MM.1S (cell line): ENCODE results near the gene UBE2G2.

Experiments
- EZH2 ChIP-seq: fragments of 300-600 bp; sonication (generic); optimal IDR thresholded peaks from 2 replicates; pipeline ENCODE3; 2017; ENCODE audit warnings: low read depth, mild to moderate bottlenecking, antibody characterized with exemption, low read length, mixed read lengths
- EZH2phosphoT487 ChIP-seq: fragments of 300-600 bp; sonication (generic); IDR thresholded peaks from 2 replicates; pipeline ENCODE4 v1.6.1; 2018; ENCODE audit warnings: antibody characterized with exemption, low read length
- TF ChIP-seq, protein P1 (sequence below): fragments of 300-600 bp; sonication (generic); IDR thresholded peaks from 2 replicates; pipeline ENCODE4 v1.5.1; 2016; ENCODE audit warnings: antibody characterized with exemption, low read length, mixed read lengths

DNA sequence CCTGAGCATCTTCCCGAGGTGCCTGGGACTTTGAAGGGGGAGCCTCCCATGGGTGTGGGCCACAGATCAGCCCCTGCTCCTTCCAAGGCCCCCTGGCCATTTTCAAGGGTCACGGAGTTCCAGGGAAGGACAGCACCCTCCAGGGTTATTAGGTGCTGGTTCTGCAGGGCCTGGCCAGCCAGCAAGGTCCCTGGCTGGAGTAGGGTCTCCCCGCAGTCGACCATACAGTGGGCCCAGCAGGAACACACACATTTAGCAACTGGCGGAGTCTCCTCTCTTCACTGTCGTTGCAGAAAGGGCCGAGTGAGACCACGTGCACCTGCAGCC, 34.0 kb upstream of the UBE2G2 start:
- TF ChIP-seq, protein P1, sequence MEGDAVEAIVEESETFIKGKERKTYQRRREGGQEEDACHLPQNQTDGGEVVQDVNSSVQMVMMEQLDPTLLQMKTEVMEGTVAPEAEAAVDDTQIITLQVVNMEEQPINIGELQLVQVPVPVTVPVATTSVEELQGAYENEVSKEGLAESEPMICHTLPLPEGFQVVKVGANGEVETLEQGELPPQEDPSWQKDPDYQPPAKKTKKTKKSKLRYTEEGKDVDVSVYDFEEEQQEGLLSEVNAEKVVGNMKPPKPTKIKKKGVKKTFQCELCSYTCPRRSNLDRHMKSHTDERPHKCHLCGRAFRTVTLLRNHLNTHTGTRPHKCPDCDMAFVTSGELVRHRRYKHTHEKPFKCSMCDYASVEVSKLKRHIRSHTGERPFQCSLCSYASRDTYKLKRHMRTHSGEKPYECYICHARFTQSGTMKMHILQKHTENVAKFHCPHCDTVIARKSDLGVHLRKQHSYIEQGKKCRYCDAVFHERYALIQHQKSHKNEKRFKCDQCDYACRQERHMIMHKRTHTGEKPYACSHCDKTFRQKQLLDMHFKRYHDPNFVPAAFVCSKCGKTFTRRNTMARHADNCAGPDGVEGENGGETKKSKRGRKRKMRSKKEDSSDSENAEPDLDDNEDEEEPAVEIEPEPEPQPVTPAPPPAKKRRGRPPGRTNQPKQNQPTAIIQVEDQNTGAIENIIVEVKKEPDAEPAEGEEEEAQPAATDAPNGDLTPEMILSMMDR: no peak
- TF ChIP-seq EZH2 (no peak), EZH2phosphoT487 (no peak)
